ENCODE data around the gene TMEM82.

The TMEM82 gene

DNA sequence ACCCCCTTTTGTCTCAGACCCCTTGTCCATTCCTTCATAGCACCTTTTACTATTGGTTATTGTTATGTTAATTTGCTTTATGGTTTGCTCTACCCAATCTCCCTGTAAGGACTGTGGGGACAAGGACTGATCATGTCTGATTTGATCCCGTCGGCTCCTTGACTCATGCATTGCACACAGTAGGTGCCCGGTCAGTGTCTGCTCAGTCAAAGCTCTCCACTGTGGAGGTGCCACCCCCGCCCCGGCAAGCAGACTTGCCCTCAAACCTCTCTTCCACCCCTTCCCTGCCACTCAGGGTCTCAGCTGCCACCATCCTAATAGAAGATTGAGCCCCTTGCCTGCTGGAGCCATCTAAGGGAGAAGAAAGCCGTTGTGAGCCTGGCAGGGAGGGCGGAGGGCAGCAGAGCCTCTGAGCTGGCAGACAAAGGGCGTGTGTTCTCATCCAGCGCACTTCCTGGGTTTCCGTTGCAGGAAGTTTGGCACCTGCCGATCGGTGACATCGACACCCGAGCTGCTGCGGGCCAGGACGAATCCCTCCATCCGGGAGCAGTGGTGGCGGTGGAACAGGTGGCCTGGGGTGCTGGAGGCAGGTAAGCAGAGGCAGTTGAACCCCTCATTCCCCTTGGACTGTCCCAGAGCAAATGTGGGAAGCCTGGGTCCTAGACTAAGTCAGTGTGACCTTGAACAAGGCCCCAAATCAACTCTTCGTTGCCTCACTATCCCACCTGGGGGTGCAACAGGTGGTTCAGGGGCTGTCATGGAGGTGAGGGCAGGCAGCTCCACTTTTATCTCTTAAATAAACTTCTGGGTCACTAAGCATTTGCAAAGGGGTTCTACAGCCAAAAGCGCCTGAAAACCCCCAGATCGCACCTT, 14.1 kb downstream of the TMEM82 start:
- no peak for DNase-seq (ENCODE audit: low spot score)

DNA sequence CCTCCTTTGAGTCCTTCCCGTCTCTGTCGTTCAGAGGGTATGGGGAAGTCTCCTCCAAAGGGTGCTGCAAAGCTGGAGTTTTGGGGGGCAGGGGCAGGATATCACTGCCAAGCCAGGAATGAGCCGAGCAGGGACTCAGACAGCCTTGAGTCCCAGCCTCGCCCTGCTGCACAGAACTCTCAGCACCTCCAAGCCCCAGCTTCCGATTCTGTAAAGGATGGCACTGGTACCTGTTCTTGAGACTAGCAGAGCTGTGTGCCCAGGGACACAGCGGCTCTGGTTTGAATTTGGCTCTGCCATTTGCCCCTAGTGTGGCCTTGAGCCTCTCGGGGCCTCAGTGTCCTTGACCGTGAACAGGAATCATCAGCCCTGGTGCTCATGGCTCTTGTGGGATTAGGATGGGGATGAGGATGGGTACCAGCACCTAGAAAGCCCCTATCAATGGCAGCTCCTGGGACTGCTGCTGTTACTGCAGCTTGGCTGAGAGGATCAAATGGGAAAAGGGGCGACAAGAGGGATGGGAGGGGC, 14.8 kb downstream of the TMEM82 start:
- DNase-seq (ENCODE audit: low spot score): no peak

GRCh38 chr1:15757575-15758342, 15.5 kb downstream of the TMEM82 start:
- DNase-seq (ENCODE audit: low spot score): no peak

DNA sequence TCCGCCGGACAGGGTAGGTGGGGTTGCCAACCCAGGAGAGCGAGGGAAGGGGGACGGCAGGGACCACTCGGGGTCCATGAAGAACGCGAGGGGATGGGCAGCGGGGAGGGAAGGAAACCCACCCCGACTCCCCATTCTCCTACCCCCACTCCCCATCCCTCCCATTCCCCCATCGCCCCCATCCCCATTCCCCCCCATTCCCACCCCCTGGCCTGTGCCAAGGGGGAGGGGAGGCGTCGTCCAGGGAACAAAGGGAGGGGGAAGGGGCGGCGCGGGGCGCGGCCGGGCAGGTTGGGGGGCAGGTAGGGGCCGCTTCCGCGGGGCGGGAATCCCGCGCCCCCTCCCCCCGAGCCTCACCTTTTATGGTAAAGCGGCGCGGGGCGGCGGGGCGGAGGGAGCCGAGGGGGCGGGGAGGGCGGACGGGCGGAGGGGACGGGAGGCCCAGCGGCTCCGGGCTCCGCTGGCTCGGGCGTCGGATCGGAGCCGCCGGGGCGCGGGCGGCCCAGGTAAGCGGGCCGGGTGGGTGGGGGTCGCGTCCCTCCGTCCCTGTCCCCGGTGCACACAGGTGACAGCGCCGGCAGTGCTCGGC, 16.1 kb downstream of the TMEM82 start, which contains the start of gene FBLIM1:
FBLIM1 (plus strand) TSS at position 453 of the 589 bp plus-strand sequence. CDS start 6,189 bp downstream, outside the sequence.
- peak; percentile 67 for DNase-seq (ENCODE audit: low spot score)

DNA sequence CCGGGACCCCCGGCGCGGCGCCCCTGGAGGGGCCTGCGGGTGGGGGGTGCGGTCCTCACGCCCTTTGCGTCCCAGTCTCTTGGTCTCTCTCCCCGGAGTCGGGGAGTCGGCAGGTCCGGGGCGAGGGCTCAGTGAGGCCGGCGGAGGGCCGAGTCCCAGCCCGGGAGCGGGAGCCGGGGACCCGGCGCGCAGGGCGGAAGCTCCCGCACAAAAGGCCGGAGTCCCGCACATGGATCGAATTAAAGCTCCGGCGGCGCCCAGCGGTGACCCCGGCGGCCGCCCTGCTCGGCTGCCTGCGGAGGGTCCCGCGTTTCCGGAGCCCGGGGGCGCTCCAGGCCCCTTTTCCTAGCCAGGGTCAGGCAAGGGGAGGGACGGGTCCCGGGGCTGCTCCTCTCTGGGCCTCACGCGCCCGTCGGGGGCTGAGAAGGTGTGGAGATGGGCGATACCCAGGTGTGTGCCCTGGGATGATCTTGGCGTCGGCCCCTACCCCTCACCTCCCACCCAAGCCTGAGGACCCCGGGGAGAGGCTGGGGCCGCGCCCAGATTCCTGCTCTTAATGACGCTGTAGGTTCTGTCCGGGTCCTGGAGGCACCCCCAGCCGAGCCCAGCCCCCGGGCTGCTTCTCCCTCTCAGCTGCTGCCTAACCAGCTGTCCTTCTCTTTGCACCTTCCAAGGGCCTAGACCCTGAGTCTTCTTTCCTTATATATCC, 16.8 kb downstream of the TMEM82 start:
- DNase-seq (ENCODE audit: low spot score): peak; percentile 84

DNA sequence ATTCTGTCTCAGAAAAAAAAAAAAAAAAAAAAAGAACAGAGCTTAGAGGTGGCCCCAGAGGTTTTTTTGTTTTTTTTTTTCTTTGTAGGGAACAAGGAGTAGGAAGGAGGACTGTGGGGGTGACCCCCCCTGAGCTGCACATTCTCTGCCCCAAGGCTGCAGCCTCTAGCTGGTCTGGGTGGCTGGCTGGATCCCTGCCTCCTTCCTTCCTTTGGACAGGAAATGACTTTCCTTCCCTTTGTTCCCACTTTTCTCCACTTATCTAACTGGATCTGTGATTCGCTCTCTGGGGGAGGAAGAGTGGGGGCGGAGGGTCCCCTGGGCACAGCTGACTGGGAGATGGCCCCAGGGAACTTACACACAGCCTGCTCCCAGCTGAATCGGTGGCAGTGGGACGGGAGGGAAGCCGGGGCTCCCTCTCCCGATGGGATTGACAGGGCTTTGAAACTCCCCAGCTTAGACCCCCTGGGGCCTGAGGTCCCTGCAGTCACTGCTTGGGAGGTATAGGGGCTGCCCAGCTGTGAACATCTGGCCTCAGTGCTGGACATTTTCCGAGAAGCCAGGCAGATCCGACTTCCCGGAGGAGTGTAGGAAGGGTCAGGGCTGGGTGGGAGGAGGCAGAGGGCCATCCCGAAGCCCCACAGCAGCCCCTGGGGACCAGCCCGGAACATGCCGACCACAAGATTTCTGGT, 18.4 kb downstream of the TMEM82 start:
- peak; percentile 76 for DNase-seq (ENCODE audit: low spot score)

DNA sequence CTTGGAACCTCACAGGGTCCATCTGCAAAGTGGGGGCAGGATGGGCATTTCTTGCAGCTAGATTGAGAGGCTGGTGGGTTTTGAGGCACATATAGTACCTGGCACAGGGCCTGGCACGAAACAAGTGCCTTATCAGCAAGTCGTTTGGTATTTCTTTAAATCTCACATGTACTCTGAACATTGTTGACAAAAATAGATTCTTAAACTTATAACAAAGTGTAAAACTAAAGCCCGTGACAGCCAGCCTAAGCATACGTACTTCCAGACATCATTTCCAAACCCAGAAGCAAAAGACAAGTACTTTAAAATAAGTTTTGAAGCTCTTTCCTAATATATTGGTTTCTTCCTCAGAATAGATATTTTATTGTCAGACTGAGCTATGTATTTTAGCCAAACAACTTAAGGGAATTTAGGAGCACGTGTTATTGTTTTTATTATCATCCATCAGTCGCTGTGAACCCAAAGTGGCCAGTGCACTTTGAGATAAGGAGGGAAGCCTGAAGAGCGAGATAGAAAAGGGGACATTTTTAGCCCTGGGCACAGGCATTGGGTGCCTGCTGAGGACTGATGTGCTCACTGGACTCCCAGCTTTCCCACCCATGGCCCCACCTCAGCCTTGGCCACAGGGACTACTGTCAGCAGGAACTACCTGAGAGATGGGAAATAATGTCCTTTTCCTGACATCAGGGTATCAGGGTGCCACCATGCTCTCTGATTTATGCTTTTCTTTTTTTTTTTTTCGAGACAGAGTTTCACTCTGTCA, 19.2 kb downstream of the TMEM82 start:
- no peak for DNase-seq (ENCODE audit: low spot score)

DNA sequence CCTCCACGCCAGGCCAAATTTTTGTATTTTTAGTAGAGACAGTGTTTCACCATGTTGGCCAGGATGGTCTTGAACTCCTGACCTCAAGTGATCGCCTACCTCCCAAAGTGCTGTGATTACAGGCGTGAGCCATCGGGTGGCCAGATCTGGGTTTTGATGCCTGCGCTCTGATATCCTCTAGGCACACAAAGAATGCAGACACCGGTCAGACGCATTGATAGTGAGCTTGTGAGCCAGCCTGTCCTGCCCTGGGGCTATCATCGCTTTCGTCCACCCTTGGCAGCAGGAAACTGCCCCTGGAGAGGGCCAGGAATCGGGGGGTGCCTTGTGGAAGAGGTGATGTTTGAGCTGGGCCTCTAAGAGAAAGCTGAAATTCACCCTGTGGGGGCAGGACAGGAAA, 20.2 kb downstream of the TMEM82 start:
- no peak for DNase-seq (ENCODE audit: low spot score)

DNA sequence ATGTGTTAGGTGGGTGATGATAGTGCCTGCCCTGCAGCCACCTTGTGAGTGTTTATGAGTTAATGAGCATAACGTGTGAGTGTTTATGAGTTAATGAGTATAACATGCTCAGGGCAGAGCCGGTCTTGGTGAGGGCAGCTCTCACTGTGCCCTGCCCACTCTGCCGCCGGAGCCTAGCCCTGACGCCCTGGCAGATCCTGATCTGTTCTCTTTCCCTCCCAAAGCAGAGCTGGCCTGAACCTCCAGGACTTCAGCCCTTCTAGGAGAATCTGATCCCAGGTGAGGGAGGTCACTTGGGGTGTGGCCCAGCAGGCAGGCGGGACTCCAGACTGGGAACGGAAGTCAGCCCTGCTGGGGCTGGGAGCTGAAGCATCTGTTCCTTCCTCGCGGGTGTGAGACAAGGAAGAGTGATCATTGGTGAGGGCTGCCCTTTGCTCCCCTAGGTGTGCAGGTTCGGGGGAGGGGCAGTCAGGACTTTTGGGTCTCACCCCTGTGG, 22.0 kb downstream of the TMEM82 start:
- no peak for DNase-seq (ENCODE audit: low spot score)

DNA sequence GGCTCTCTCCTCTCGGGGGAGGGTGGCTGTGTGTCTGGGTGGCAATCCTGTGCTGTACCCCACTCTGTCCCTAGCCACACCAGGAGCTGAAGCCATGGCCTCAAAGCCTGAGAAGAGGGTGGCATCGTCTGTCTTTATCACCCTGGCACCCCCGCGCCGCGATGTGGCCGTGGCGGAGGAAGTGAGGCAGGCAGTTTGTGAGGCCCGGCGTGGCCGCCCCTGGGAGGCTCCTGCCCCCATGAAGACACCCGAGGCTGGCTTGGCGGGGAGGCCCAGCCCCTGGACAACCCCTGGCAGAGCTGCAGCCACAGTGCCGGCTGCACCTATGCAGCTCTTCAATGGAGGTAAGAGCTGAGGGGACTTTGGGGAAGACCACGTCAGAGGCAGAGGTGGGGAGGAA, 22.6 kb downstream of the TMEM82 start:
- DNase-seq (ENCODE audit: low spot score): no peak

- DNase-seq (ENCODE audit: low spot score): peak; percentile 95
Measured at GRCh38 chr1:15765495-15766194, 23.3 kb downstream of the TMEM82 start.

- DNase-seq (ENCODE audit: low spot score): no peak
Measured at GRCh38 chr1:15767941-15768340, 25.6 kb downstream of the TMEM82 start.

DNA sequence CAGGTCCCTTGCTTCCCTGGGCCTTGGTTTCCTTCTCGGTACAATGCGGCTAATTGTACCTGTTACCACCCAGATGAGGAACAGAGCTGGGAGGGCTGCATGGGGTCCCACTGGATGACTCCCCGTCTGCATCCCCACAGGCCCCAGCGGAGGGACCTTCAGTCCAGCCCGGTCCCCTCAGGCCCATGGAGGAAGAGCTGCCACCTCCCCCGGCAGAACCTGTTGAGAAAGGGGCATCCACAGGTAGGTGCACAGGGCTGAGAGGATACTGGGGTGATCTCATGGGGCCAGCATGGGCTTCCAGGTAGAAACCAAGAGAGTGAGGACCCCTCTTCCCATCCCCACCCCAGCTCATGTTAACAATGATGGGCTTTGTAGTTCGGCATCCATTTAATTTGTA, 26.1 kb downstream of the TMEM82 start:
- DNase-seq (ENCODE audit: low spot score): no peak

- DNase-seq (ENCODE audit: low spot score): no peak
Measured at GRCh38 chr1:15770313-15770962, 28.1 kb downstream of the TMEM82 start.

DNA sequence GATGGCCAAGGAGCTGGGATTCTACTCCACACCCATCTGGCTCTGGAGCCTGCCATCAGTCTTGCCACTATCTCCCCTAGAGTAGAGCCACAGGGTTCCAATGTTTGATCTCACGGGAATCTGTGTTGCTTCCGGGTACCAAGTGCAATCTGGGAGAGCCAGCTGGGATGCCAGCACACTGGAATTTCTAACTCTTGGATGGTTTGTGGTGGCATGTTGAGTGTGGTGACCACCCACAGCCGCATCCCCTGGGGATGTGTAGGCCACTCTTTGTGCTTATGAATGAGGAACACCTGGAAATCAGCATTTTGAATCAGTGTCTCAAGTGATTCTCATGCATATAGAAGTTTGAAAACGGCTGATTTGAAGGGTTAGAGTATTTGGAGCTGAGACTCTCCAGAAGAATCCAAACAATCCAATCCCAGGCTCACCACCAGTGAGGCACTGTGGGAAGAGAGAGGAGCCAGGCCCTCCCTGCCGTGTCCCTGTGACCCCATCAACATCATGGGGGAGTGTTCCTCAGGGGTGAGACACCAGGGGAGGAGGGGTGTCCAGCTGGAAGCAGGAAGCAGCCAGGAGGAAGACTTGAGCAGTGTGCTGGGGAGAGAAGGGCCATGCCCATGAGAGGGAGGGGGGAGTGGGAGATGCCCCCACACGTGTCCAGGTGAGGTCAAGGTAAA, 29.7 kb downstream of the TMEM82 start:
- DNase-seq (ENCODE audit: low spot score): no peak

DNA sequence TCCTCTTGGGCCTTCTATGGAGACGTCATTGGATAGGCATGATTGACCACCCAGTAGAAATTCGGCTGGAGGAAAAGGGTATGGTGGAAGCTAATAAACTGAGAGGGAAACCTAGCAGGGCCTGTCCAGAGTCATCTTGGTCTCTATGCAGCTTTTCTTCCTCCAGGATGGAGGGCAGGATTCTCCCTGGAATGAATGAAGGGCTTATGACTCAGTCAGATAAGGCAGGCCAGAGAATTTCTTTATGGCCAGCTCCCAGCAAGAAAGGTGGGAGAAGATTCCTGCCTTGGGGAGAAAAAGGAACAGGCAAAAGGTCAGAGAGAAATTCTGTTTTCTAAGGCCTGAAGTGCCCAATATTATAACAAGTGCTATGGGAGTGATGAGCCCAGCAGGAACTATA, 33.4 kb downstream of the TMEM82 start:
- DNase-seq (ENCODE audit: low spot score): no peak

DNA sequence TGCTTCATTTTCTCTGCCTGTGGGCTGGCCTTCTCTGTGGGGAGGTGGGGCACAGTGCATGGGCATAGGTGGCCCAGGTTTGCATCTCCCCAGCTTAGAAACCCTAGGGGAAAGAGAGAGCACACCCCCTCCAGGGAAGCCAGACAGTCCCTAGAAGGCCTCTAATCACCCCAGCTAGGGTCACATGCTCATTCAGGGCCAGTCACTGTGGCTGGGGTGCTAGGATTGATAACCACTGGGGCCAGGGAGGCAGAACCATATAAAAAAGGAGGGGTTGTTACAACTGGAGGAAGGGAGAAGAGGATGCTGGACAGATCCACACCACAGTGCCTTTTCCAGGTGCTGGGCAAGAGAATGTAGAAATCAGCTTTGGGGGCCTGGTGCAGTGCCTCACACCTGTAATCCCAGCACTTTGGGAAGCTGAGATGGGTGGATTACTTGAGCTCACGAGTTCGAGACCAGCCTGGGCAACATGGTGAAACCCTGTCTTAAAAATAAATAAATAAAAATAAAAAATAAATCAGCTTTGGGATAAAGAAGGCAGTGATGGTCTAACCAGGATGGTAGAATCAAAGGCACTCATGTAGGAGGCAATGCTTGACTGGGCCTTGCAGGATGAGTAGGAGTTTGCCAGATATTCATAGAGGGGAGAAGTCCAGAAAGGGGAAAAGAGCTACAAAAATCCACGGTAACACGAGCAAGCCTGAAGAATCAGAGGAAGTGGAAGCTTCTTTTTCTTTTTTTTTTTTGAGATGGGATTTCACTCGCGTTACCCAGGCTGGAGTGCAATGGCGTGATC, 35.8 kb downstream of the TMEM82 start:
- DNase-seq (ENCODE audit: low spot score): no peak

GRCh38 chr1:15785683-15786082, 43.4 kb downstream of the TMEM82 start:
- no peak for DNase-seq (ENCODE audit: low spot score)
